Breast epithelium (tissue), 4 donors: ENCODE measurements around the gene GNAZ. TPM values are rescaled to one million over a fixed set of nuclear protein-coding genes. Genes with fewer than 3 reads are reported as not detected.

Source experiments
- DNase-seq, 2 donors: peaks; one replicate each; pipeline ENCODE4 v3.0.0-alpha.2; 2019; ENCODE audit warnings: low spot score in 2 of 2
- H3K27ac ChIP-seq, 2 donors: fragments of 200-600 bp; sonication (generic) in 1 of 2; one replicate each; pipeline ENCODE4 v1.5.1; 2016 to 2019; ENCODE audit warnings: mild to moderate bottlenecking in 1 of 2
- H3K27me3 ChIP-seq, 2 donors: fragments of 200-600 bp; sonication (generic) in 1 of 2; one replicate each; pipeline versions ENCODE4 v1.5.1 to v1.6.0; 2017 to 2019; ENCODE audit warnings: control low read depth in 1 of 2, mild to moderate bottlenecking in 1 of 2
- H3K36me3 ChIP-seq: fragments of 200-600 bp; one replicate; pipeline ENCODE4 v1.5.1; 2019
- H3K4me1 ChIP-seq, 2 donors: fragments of 200-600 bp; sonication (generic); one replicate each; pipeline ENCODE4 v1.5.1; 2016 to 2019; ENCODE audit warnings: control low read depth in 1 of 2
- H3K4me3 ChIP-seq, 3 donors: fragments of 200-600 bp; sonication (generic); 1 replicate in 2 of 3; 2 replicates in 1 of 3; pipeline ENCODE4 v1.5.1; 2016 to 2019; ENCODE audit warnings: mild to moderate bottlenecking in 3 of 3, moderate library complexity in 2 of 3
- H3K9me3 ChIP-seq, 2 donors: fragments of 200-600 bp; sonication (generic) in 1 of 2; one replicate each; pipeline ENCODE4 v1.5.1; 2016 to 2019; ENCODE audit warnings: control low read depth in 1 of 2
- POLR2A ChIP-seq: fragments of 450-650 bp; IDR thresholded peaks from one replicate; pipeline ENCODE4 v1.6.1; 2016; ENCODE audit warnings: antibody characterized with exemption, mild to moderate bottlenecking, moderate library complexity
- POLR2AphosphoS5 ChIP-seq, 3 donors: sonication (generic); formaldehyde crosslinking; IDR thresholded peaks; one replicate each; pipeline ENCODE4 v1.6.1; 2017; ENCODE audit warnings: antibody characterized with exemption in 3 of 3
- intact Hi-C: fragments of 100-400 bp; cut with DNase I; formaldehyde crosslinking; loops from one replicate; pipeline ENCODE4 v1.15.1; 2023; ENCODE audit warnings: low total_unique reads
- total RNA-seq, 3 donors: library from RNA; depleted of rRNA; stranded (reverse); fragments of >200 nt; gene quantifications; one replicate each; pipeline ENCODE4 v1.1.0, GENCODE V29; 2016
- TF ChIP-seq, protein P1 (sequence below), 3 donors: fragments of 450-650 bp; IDR thresholded peaks; one replicate each; pipeline ENCODE4 v1.5.1; 2016 to 2017; ENCODE audit warnings: antibody characterized with exemption in 3 of 3, mild to moderate bottlenecking in 3 of 3, moderate library complexity in 3 of 3

The GNAZ gene
- total RNA-seq, 3 donors from 2014 or later: 5.0 to 15.7 (median 5.3) TPM

DNA sequence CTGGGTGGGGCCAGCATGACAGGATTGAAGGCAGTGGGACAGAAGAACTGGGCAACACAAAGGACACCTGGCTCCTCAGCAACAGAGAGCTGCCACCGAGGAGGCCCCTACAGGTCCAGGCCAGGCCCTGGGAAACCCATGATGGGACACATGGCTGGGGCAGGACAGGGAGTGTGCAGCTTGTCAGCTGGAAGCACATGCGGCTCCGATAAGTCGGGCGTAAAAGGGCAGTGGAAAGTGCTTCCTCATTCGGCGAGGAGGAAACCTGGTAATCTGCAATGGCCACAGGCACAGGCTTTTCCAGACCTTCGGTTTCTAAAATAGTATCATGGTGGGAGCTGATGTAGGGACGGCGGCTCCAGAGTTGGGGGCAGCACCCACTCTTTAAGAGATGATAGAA, 16.5 kb downstream of the GNAZ start:
- intact Hi-C loops: no loop called here
- Histone ChIP-seq H3K36me3 (no peaks in the 10 kb centered on the region), H3K9me3 (no peaks in the 10 kb centered on the region), H3K4me1 (no peaks in the 10 kb centered on the region), H3K4me3 (no peak overlapping the region), H3K27me3 (no peaks in the 10 kb centered on the region), H3K27ac (no peak overlapping the region)
- TF ChIP-seq POLR2A (no peak), POLR2AphosphoS5 (IDR thresholded peaks at IDR 0.05) (no peak)
- TF ChIP-seq, protein P1, sequence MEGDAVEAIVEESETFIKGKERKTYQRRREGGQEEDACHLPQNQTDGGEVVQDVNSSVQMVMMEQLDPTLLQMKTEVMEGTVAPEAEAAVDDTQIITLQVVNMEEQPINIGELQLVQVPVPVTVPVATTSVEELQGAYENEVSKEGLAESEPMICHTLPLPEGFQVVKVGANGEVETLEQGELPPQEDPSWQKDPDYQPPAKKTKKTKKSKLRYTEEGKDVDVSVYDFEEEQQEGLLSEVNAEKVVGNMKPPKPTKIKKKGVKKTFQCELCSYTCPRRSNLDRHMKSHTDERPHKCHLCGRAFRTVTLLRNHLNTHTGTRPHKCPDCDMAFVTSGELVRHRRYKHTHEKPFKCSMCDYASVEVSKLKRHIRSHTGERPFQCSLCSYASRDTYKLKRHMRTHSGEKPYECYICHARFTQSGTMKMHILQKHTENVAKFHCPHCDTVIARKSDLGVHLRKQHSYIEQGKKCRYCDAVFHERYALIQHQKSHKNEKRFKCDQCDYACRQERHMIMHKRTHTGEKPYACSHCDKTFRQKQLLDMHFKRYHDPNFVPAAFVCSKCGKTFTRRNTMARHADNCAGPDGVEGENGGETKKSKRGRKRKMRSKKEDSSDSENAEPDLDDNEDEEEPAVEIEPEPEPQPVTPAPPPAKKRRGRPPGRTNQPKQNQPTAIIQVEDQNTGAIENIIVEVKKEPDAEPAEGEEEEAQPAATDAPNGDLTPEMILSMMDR (IDR thresholded peaks at IDR 0.05): no peak
- DNase-seq: no peak

DNA sequence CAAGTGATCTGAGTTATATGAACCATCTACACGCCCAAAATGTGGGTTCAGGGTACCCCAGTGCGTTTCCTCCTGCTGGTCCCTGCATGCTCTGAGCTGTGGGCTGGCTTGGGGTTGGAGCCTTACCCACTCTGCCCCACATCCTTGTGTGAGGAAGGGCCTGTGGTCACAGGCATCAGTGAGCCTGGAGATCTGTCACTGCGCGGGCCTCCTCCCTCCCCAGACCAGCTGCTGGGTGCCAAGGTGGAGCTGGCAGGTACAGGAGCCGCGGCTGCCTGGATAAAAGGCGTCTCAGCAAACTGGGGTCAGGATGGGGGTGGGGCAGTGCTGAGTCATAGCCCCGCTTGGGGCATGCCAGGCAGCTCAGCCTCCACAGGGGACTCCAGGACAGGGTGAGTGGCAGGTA, 17.9 kb downstream of the GNAZ start:
- no peak for TF ChIP-seq POLR2A
- no peak for TF ChIP-seq POLR2AphosphoS5 (IDR thresholded peaks at IDR 0.05)
- TF ChIP-seq, protein P1 (IDR thresholded peaks at IDR 0.05): no peak

DNA sequence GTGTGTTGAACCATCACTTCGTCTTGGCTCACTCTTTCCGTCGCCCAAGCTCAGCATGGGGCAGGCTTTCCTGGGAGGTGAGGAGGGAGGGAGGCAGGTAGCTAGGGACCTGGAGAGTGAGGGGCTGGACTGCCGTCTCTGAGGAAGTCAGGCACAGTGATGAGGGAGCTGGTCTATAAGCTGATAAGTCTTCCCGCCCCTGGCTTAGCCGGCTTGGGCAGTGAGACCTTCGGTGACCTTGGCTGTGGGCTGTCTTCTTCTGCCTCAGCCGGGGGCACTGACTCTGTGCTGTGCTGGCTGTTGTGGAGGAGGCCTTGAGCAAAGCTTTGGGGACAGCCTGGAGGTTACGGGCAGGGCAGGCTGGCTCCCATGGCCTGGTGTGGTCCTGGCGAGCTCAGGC, 18.7 kb downstream of the GNAZ start:
- Histone ChIP-seq H3K9me3 (no peaks in the 10 kb centered on the region), H3K36me3 (no peaks in the 10 kb centered on the region), H3K4me1 (no peaks in the 10 kb centered on the region), H3K27ac (no peak overlapping the region), H3K4me3 (no peak overlapping the region), H3K27me3 (no peaks in the 10 kb centered on the region)
- intact Hi-C loops: no loop called here
- TF ChIP-seq POLR2A (no peak), POLR2AphosphoS5 (IDR thresholded peaks at IDR 0.05) (no peak)
- TF ChIP-seq, protein P1 (IDR thresholded peaks at IDR 0.05): no peak
- DNase-seq: no peak

More for the DNA sequence above, 17.9 kb downstream of the GNAZ start:
- no peaks in the 10 kb centered on the region for H3K9me3 ChIP-seq
- H3K36me3 ChIP-seq: no peaks in the 10 kb centered on the region
- H3K4me1 ChIP-seq: no peaks in the 10 kb centered on the region
- DNase-seq: no peak
- no peak overlapping the region for H3K27ac ChIP-seq
- no peaks in the 10 kb centered on the region for H3K27me3 ChIP-seq
- intact Hi-C loops: no loop called here
- no peak overlapping the region for H3K4me3 ChIP-seq

DNA sequence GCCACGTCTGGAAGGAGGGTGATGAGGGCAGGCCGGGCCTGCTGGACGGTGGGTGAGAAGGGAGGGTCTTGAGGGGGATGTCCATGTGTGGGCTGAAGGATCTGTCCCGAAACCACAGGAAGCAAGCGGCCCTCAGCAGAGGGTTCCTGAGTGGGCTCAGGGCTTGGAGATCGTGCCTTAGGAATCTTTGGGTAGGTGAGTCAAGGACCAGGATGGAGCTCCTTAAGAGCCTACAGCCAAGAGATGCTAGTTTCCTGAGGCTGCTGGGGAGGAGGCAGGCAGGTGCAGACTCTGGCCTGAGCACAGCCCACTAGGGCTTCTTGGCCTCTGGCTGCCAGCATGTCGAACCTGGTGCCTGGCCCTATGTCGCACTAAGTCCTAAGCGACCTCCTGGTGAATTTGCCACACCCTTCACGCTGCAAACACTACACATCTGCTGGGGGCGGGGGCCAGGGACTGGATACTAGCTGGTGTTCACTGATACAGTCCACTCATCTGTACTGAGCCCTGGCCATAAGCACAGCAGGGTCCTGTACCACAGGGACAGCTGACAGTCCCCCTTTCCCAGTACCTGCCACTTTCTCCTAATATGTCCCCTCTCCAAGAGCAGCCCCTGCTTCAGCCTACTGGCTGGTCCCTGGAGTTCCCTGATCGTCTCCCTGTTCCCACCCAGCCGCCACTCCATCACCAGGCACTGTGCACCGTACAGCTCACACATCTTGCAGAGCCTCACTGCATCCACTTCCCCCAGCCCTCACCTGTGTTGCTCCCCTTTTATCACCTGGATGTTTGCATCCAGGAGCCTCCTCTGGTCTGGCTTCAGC, 19.5 kb downstream of the GNAZ start:
- Histone ChIP-seq H3K4me3 (no peak overlapping the region), H3K27ac (no peak overlapping the region), H3K9me3 (no peaks in the 10 kb centered on the region), H3K4me1 (no peaks in the 10 kb centered on the region), H3K36me3 (no peaks in the 10 kb centered on the region), H3K27me3 (no peaks in the 10 kb centered on the region)
- TF ChIP-seq POLR2AphosphoS5 (IDR thresholded peaks at IDR 0.05) (no peak), POLR2A (no peak)
- TF ChIP-seq, protein P1 (IDR thresholded peaks at IDR 0.05): no peak
- intact Hi-C loops: no loop called here
- no peak for DNase-seq

DNA sequence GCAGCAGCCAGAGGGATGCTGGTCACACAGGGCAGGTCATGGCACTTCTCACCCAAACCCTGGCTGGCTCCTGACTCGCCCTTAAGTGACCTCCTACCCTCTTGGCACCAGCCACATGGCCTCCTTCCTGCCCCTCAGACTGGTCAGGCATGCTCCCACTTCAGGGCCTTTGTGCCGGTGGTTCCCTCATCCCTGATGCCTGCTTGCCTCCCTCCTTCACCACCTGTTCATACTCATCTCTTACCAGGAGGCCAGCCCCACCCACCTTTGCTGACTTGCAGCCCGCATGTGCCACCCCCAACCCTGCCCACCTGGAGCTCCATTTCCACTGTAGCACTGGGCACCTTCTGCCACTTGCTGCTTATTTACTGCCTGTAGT, 20.1 kb downstream of the GNAZ start:
- Histone ChIP-seq H3K4me1 (no peaks in the 10 kb centered on the region), H3K4me3 (no peak overlapping the region), H3K36me3 (no peaks in the 10 kb centered on the region), H3K9me3 (no peaks in the 10 kb centered on the region), H3K27me3 (no peaks in the 10 kb centered on the region), H3K27ac (no peak overlapping the region)
- TF ChIP-seq POLR2A: no peak
- TF ChIP-seq POLR2AphosphoS5 (IDR thresholded peaks at IDR 0.05): no peak
- TF ChIP-seq, protein P1 (IDR thresholded peaks at IDR 0.05): no peak
- DNase-seq: no peak
- intact Hi-C loops: no loop called here
